ENCODE measurements around the gene SRRM2. TPM values are rescaled to one million over a fixed set of nuclear protein-coding genes. Genes with fewer than 3 reads are reported as not detected.

SRRM2 gene
- total RNA-seq (100 to 1,000 TPM; 316 to 541 TPM), polyA plus RNA-seq (100 to 1,000 TPM; 353 to 589 TPM)
- long read RNA-seq, donor 1, transcript SRRM2-225 (1 exons, 914 nt), result minor isoform, 9 of 426 reads
- long read RNA-seq, donor 1, transcript SRRM2-218 (3 exons, 1,759 nt), result minor isoform, 42 of 426 reads
- long read RNA-seq, donor 1, transcript SRRM2-212 (2 exons, 1,118 nt), result major isoform, 62 of 426 reads
- long read RNA-seq, donor 1, transcript SRRM2-213 (2 exons, 732 nt), result minor isoform, 27 of 426 reads
- long read RNA-seq, donor 1, partial matches to known transcripts, result 246 of 426 reads
- long read RNA-seq, donor 1, other reads (novel, unspliced or antisense), result 6 of 426 reads
- long read RNA-seq, donor 2, transcript SRRM2-212 (2 exons, 1,118 nt), result major isoform, 22 of 149 reads
- long read RNA-seq, donor 2, transcript SRRM2-225 (1 exons, 914 nt), result minor isoform, 6 of 149 reads
- long read RNA-seq, donor 2, transcript SRRM2-218 (3 exons, 1,759 nt), result minor isoform, 7 of 149 reads
- long read RNA-seq, donor 2, transcript SRRM2-213 (2 exons, 732 nt), result minor isoform, 13 of 149 reads
- long read RNA-seq, donor 2, partial matches to known transcripts, result 86 of 149 reads
- long read RNA-seq, donor 2, other reads (novel, unspliced or antisense), result 0 of 149 reads
- long read RNA-seq, donor 3, transcript SRRM2-213 (2 exons, 732 nt), result major isoform, 32 of 277 reads
- long read RNA-seq, donor 3, transcript SRRM2-218 (3 exons, 1,759 nt), result minor isoform, 23 of 277 reads
- long read RNA-seq, donor 3, transcript SRRM2-225 (1 exons, 914 nt), result minor isoform, 9 of 277 reads
- long read RNA-seq, donor 3, transcript SRRM2-212 (2 exons, 1,118 nt), result minor isoform, 30 of 277 reads
- long read RNA-seq, donor 3, partial matches to known transcripts, result 165 of 277 reads
- long read RNA-seq, donor 3, other reads (novel, unspliced or antisense), result 0 of 277 reads
- long read RNA-seq, donor 4, transcript SRRM2-213 (2 exons, 732 nt), result minor isoform, 20 of 166 reads
- long read RNA-seq, donor 4, transcript SRRM2-212 (2 exons, 1,118 nt), result major isoform, 30 of 166 reads
- long read RNA-seq, donor 4, transcript SRRM2-225 (1 exons, 914 nt), result minor isoform, 7 of 166 reads
- long read RNA-seq, donor 4, transcript SRRM2-218 (3 exons, 1,759 nt), result minor isoform, 8 of 166 reads
- long read RNA-seq, donor 4, partial matches to known transcripts, result 84 of 166 reads
- long read RNA-seq, donor 4, other reads (novel, unspliced or antisense), result 0 of 166 reads
- long read RNA-seq, donor 5, transcript SRRM2-212 (2 exons, 1,118 nt), result major isoform, 66 of 1,487 reads
- long read RNA-seq, donor 5, transcript SRRM2-218 (3 exons, 1,759 nt), result minor isoform, 41 of 1,487 reads
- long read RNA-seq, donor 5, transcript SRRM2-225 (1 exons, 914 nt), result minor isoform, 10 of 1,487 reads
- long read RNA-seq, donor 5, transcript SRRM2-213 (2 exons, 732 nt), result minor isoform, 29 of 1,487 reads
- long read RNA-seq, donor 5, partial matches to known transcripts, result 861 of 1,487 reads
- long read RNA-seq, donor 5, other reads (novel, unspliced or antisense), result 439 of 1,487 reads

DNA sequence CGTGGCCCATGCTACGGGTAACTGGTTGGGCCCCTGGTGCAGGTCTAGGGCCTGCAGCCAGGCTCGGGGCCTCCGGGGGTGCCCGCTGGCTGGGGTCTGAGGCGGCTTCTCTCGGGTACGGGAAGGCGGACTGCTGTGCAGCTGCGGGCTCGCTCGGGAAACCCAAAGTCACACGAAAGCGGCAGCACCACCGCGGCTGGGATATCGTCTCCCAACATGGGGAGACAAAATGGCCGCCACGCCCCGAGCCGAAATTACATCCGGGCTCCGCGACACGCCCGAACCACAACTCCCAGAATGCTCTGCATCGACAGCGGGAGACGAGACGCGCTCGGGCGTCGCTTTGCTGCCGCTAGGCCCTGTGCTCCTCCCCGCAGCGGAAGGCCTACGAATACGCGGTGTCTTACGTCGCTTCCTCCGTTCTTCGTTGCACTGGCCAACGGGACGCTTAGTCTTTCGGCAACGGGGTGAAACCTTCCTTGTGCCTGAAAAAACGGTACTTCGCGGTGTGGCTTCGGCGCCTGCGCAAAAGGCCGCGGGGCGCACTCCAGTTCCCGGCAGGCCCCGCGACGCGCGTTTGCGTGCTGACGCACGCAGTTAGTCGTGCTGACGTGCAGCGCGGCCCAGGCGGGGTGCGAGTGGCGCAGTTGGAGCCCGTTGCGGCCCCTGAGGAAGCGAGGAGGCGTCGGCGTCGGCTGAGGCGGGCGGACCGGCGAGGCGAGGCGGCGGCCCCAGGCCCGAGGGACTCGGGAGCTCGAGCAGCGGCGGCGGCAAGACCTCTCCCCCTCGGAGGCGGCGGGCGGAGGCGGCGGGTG lies at the start of gene SRRM2:
Gene SRRM2, plus strand, starts transcription at position 604 of the 815 bp plus-strand sequence. CDS start 3,727 bp downstream, outside the sequence.
- Histone ChIP-seq H3K27me3 (ENCODE audit: control insufficient read depth in 3 of 3, insufficient read depth in 3 of 3, low read length in 2 of 3) (no peaks in the 10 kb centered on the region), H3K27ac (ENCODE audit: low read depth in 1 of 2, low read length in 1 of 2) (peak within 1 kb of the TSS; percentile 97 to 100), H3K9me3 (ENCODE audit: control insufficient read depth in 4 of 4, insufficient read depth in 3 of 4, low read length in 3 of 4) (peaks cover 0 to 2% (median 0%) of the 10 kb centered on the region in 4 donors), H3K9ac (ENCODE audit: insufficient read depth in 1 of 2, low read length in 2 of 2) (peak within 1 kb of the TSS; percentile 76 to 98), H3K36me3 (ENCODE audit: control insufficient read depth in 4 of 4, insufficient read depth in 4 of 4, low read length in 4 of 4) (peaks cover 0 to 6% (median 3%) of the 10 kb centered on the region in 4 donors), H3K4me1 (ENCODE audit: control insufficient read depth in 5 of 5, insufficient read depth in 5 of 5, low read length in 5 of 5) (peaks cover 11 to 24% (median 14%) of the 10 kb centered on the region in 5 donors), H3K4me3 (peak within 1 kb of the TSS; percentile 86)
- ATAC-seq (ENCODE audit: insufficient read depth, low FRiP score), result peak; percentile 92
- TF ChIP-seq, protein P1, sequence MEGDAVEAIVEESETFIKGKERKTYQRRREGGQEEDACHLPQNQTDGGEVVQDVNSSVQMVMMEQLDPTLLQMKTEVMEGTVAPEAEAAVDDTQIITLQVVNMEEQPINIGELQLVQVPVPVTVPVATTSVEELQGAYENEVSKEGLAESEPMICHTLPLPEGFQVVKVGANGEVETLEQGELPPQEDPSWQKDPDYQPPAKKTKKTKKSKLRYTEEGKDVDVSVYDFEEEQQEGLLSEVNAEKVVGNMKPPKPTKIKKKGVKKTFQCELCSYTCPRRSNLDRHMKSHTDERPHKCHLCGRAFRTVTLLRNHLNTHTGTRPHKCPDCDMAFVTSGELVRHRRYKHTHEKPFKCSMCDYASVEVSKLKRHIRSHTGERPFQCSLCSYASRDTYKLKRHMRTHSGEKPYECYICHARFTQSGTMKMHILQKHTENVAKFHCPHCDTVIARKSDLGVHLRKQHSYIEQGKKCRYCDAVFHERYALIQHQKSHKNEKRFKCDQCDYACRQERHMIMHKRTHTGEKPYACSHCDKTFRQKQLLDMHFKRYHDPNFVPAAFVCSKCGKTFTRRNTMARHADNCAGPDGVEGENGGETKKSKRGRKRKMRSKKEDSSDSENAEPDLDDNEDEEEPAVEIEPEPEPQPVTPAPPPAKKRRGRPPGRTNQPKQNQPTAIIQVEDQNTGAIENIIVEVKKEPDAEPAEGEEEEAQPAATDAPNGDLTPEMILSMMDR (IDR thresholded peaks at IDR 0.05; ENCODE audit: control extremely low read depth, extremely low read depth), result no peak
- DNase-seq, result peak; percentile 97 to 98 (median 98)
- WGBS, 2 donors, result 2 to 3% methylated on average over 81 to 99 of the region's 99 CpGs

DNA sequence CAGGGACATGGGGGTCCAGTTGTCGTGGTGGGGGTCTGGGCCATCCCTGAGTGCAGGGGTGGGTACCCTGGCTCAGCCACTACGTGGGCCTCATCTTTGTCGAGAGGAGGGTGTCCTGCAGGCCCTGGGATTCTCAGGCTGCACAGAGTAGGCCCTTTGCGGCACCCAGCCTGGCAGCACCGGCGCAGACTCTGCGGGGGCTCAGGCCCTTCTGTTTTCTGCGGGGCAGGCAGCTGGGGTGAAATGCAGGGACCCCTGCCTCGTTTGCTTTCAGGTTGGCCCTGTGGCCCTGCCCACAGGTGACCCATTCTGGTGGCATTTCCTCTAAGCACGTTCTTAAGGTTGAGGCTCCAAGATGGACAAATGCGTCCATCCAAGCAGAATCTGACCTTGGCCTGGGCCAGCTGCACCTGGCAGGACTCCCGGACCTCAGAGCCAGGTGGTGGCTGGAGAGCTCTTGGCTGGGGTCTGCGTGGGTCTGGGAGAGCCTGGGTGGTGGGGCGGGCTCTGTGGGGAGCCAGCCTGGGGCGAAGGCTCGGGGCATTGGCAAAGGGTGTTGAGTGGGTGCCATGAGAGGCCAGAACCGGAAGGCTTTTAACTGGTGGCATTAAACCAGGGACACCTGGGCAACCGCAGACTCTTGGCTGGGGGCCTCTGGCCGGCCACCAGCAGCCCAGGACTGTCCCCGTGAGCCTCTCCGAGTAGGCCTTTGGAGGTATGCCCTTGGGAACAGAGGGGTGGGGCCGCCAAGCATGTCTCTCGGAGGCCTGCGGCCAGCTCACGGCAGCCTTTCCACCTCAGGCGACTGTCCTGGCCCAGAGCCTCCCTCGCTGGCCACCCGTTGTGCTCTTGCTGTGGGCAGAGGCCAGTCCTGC lies 49.3 kb upstream of the SRRM2 start:
- ATAC-seq (ENCODE audit: insufficient read depth, low FRiP score) (no peak), DNase-seq (no peak)
- no peak overlapping the region for H3K9ac ChIP-seq (ENCODE audit: insufficient read depth in 1 of 2, low read length in 2 of 2)
- no peaks in the 10 kb centered on the region for H3K27me3 ChIP-seq (ENCODE audit: control insufficient read depth in 3 of 3, insufficient read depth in 3 of 3, low read length in 2 of 3)
- peaks cover 5 to 86% (median 13%) of the 10 kb centered on the region in 4 donors for H3K36me3 ChIP-seq (ENCODE audit: control insufficient read depth in 4 of 4, insufficient read depth in 4 of 4, low read length in 4 of 4)
- TF ChIP-seq, protein P1 (IDR thresholded peaks at IDR 0.05; ENCODE audit: control extremely low read depth, extremely low read depth), result no peak
- no peaks in the 10 kb centered on the region for H3K4me1 ChIP-seq (ENCODE audit: control insufficient read depth in 5 of 5, insufficient read depth in 5 of 5, low read length in 5 of 5)
- 93 to 95% methylated on average over 26 to 28 of the region's 28 CpGs for WGBS, 2 donors
- H3K27ac ChIP-seq (ENCODE audit: low read depth in 1 of 2, low read length in 1 of 2), result no peak overlapping the region
- no peak overlapping the region for H3K4me3 ChIP-seq
- H3K9me3 ChIP-seq (ENCODE audit: control insufficient read depth in 4 of 4, insufficient read depth in 3 of 4, low read length in 3 of 4), result no peaks in the 10 kb centered on the region
